SKM-1 (cell line): ENCODE results near the gene FKBP1A.
"Not testable (repeated sequence)": the region's sequence is repeated elsewhere in the genome, so short reads cannot be mapped to it uniquely, and the experiment has no call there.

Experiments
- DNase-seq: peaks from one replicate; lab custom pipeline; 2025; ENCODE audit not compliant: unreplicated experiment; lab: John Stamatoyannopoulos, UW

Gene FKBP1A

GRCh38 chr20:1367479-1367878, 25.4 kb downstream of the FKBP1A start:
- DNase-seq: no peak

- no peak for DNase-seq
These were observed 28.7 kb downstream of the FKBP1A start for GRCh38 chr20:1364106-1364505.

GRCh38 chr20:1363522-1363921, 29.3 kb downstream of the FKBP1A start:
- DNase-seq: no peak

GRCh38 chr20:1362484-1362883, 30.4 kb downstream of the FKBP1A start:
- no peak for DNase-seq

GRCh38 chr20:1360094-1360846, 32.6 kb downstream of the FKBP1A start:
- DNase-seq: no peak

GRCh38 chr20:1357921-1358671, 34.8 kb downstream of the FKBP1A start:
- no peak for DNase-seq

- DNase-seq: no peak
These were observed 38.9 kb downstream of the FKBP1A start for GRCh38 chr20:1353956-1354355.

- no peak for DNase-seq
These were observed 46.4 kb downstream of the FKBP1A start for GRCh38 chr20:1346315-1346969.

GRCh38 chr20:1345756-1346093, 47.1 kb downstream of the FKBP1A start:
- no peak for DNase-seq

- no peak for DNase-seq
These were observed 47.7 kb downstream of the FKBP1A start for GRCh38 chr20:1345030-1345755.

GRCh38 chr20:1343446-1344124, 49.3 kb downstream of the FKBP1A start:
- not testable (repeated sequence) for DNase-seq

GRCh38 chr20:1341561-1342265, 51.1 kb downstream of the FKBP1A start:
- DNase-seq: no peak

- DNase-seq: no peak
These were observed 54.1 kb downstream of the FKBP1A start for GRCh38 chr20:1338801-1339200.

GRCh38 chr20:1338096-1338495, 54.8 kb downstream of the FKBP1A start:
- no peak for DNase-seq

- no peak for DNase-seq
These were observed 55.4 kb downstream of the FKBP1A start for GRCh38 chr20:1337441-1337840.

GRCh38 chr20:1336699-1337367, 56.0 kb downstream of the FKBP1A start:
- DNase-seq: no peak

- no peak for DNase-seq
These were observed 56.7 kb downstream of the FKBP1A start for GRCh38 chr20:1335961-1336698.

GRCh38 chr20:1334761-1335160, 58.1 kb downstream of the FKBP1A start:
- peak; percentile 1 for DNase-seq

- no peak for DNase-seq
These were observed 58.5 kb downstream of the FKBP1A start for GRCh38 chr20:1334370-1334731.
